Measurements from ENCODE around the gene MTX1. TPM values are rescaled to one million over a fixed set of nuclear protein-coding genes. Genes with fewer than 3 reads are reported as not detected.

The MTX1 gene
- total and polyA plus RNA-seq, 9 of the 15 experiments (the other 6 are each of a cell fraction or from before 2014, with no cell fraction given), result 29.1 to 98.4 (median 66.9) TPM

GRCh38 chr1:155261852-155262673, 53.6 kb downstream of the MTX1 start, which contains the start of gene SCAMP3 (continued):
- TF ChIP-seq ILK (tag; IDR thresholded peaks at IDR 0.05; ENCODE audit: borderline replicate concordance, low read depth) (no peak), ZNF134 (CRISPR knock-in tag; conservative IDR thresholded peaks at IDR 0.05) (no peak), MITF (IDR thresholded peaks at IDR 0.05) (peak; percentile 75; the same call in 1 of the 2 replicates), NCOA1 (IDR thresholded peaks at IDR 0.05; ENCODE audit: low read depth) (no peak), SMAD2 (IDR thresholded peaks at IDR 0.05; ENCODE audit: low read depth, low read length) (no peak), BRF2 (IDR thresholded peaks at IDR 0.05; ENCODE audit: borderline replicate concordance, insufficient read depth, insufficient read length) (no peak), FOXK1 (CRISPR knock-in tag; IDR thresholded peaks at IDR 0.05; ENCODE audit: borderline replicate concordance) (no peak), XRCC5 (IDR thresholded peaks at IDR 0.05; ENCODE audit: low read depth, low read length) (no peak), E2F6 (IDR thresholded peaks at IDR 0.05; ENCODE audit: borderline replicate concordance in 1 of 2, extremely low read depth in 1 of 2, insufficient read depth in 1 of 2, insufficient read length in 1 of 2, low read depth in 1 of 2, low read length in 1 of 2, poor library complexity in 1 of 2, severe bottlenecking in 1 of 2) (peak in 1 of 2 experiments; percentile 18), HDAC8 (tag; IDR thresholded peaks at IDR 0.05) (no peak), NKRF (IDR thresholded peaks at IDR 0.05; ENCODE audit: borderline replicate concordance) (peak; percentile 97), FOSL1 (tag; conservative IDR thresholded peaks at IDR 0.05) (no peak), MTA3 (IDR thresholded peaks at IDR 0.05; ENCODE audit: borderline replicate concordance) (peak; percentile 86; the same call in 1 of the 2 replicates)

All from K562 (cell line).